H1 (cell line): ENCODE measurements around the gene SLCO4A1.

Experiments used
- ASH2L ChIP-seq: fragments of 200-600, 300-600 bp; sonication (generic); IDR thresholded peaks from one replicate; pipeline ENCODE4 v1.7.1; 2017; ENCODE audit warnings: low read length
- CEBPB ChIP-seq: IDR thresholded peaks from 2 replicates; pipeline ENCODE4 v1.6.1; 2012; ENCODE audit warnings: low read depth, low read length
- CREB1 ChIP-seq: IDR thresholded peaks from 2 replicates; pipeline ENCODE4 v1.6.1; 2012; ENCODE audit warnings: inconsistent platforms
- EP300 ChIP-seq, 2 experiments: IDR thresholded peaks; 1 replicate in 1 of 2; 2 replicates in 1 of 2; pipeline ENCODE4 v1.6.1; 2011 to 2012; ENCODE audit warnings: low read depth in 2 of 2, low read length in 2 of 2, mild to moderate bottlenecking in 2 of 2, borderline replicate concordance in 1 of 2, inconsistent platforms in 1 of 2, moderate library complexity in 1 of 2
- GABPA ChIP-seq: IDR thresholded peaks from 2 replicates; pipeline ENCODE4 v1.6.1; 2011; ENCODE audit warnings: mild to moderate bottlenecking, low read length, moderate library complexity, borderline replicate concordance; ENCODE audit not compliant: insufficient read depth
- HDAC6 ChIP-seq: IDR thresholded peaks from one replicate; pipeline ENCODE4 v1.7.1; 2012; ENCODE audit warnings: low read depth, mild to moderate bottlenecking, inconsistent platforms, low read length, moderate library complexity
- RFX5 ChIP-seq: IDR thresholded peaks from 2 replicates; pipeline ENCODE4 v1.6.1; 2011; ENCODE audit warnings: low read depth, low read length, improper control_type of control experiment, borderline replicate concordance
- TF ChIP-seq, protein P1 (sequence below), 3 experiments: IDR thresholded peaks; 1 replicate in 2 of 3; 2 replicates in 1 of 3; pipeline versions ENCODE4 v1.5.1 to v1.6.1; 2011; ENCODE audit warnings: low read length in 3 of 3, mild to moderate bottlenecking in 3 of 3, inconsistent platforms in 2 of 3, low read depth in 1 of 3, moderate library complexity in 1 of 3; ENCODE audit not compliant: insufficient read depth in 1 of 3; ENCODE audit errors: control extremely low read depth in 1 of 3
- TF ChIP-seq, protein P2 (sequence below): IDR thresholded peaks from 2 replicates; pipeline ENCODE4 v1.6.1; 2012; ENCODE audit warnings: inconsistent platforms

DNA sequence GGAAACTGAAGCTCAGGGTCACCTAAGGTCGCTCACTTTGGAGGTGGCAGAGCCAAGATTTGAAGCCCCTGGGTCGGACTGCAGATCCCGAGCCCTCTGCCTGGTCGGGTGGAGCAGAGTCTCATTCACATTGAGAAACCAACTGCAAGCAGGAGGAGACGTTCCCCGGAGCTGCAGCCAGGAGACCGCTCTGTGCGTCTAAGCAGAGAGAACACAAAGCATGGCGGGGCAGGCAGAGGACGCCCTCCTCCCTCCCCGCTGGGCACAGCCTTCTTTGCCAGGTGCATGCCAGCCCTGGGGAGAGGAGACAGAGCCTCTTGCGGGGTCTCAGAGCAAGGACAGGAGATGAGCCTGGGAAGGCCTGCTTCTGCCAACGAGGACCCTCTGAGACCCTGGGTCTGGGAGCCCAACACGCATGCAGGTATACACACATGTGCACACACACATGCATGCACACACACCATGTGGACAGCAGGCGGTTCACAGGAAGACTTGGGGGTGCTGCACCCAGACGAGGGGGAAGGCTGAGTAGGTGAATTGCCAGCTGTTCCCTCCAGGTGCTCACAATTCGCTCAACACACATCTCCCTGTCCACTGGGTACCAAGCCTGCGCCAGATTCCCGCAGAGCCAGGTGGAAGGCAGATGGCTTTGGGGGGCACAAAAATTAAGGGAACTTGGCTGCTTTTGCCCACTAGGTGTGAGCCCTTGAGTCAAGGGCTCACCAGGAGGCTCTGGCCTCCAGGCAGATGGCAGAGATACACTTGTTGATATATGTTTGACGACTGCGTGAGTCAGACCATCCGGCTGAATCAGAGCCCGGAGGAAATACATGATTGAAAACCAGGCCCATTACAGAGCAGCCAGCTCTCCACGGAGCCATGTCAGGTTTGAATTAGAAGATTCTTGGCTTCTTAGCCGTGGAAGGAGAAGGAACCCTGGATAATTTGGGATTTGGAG, 60.9 kb downstream of the SLCO4A1 start:
- no peak for TF ChIP-seq CREB1
- TF ChIP-seq, protein P1, sequence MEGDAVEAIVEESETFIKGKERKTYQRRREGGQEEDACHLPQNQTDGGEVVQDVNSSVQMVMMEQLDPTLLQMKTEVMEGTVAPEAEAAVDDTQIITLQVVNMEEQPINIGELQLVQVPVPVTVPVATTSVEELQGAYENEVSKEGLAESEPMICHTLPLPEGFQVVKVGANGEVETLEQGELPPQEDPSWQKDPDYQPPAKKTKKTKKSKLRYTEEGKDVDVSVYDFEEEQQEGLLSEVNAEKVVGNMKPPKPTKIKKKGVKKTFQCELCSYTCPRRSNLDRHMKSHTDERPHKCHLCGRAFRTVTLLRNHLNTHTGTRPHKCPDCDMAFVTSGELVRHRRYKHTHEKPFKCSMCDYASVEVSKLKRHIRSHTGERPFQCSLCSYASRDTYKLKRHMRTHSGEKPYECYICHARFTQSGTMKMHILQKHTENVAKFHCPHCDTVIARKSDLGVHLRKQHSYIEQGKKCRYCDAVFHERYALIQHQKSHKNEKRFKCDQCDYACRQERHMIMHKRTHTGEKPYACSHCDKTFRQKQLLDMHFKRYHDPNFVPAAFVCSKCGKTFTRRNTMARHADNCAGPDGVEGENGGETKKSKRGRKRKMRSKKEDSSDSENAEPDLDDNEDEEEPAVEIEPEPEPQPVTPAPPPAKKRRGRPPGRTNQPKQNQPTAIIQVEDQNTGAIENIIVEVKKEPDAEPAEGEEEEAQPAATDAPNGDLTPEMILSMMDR (IDR thresholded peaks at IDR 0.05; ENCODE audit: control extremely low read depth in 1 of 3, insufficient read depth in 1 of 3, low read depth in 1 of 3, low read length in 3 of 3): no peak
- TF ChIP-seq RFX5: no peak
- no peak for TF ChIP-seq CEBPB
- TF ChIP-seq HDAC6: no peak
- TF ChIP-seq, protein P2, sequence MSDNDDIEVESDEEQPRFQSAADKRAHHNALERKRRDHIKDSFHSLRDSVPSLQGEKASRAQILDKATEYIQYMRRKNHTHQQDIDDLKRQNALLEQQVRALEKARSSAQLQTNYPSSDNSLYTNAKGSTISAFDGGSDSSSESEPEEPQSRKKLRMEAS: no peak
- TF ChIP-seq ASH2L: no peak
- no peak for TF ChIP-seq GABPA
- no peak for TF ChIP-seq EP300 (IDR thresholded peaks at IDR 0.05; ENCODE audit: borderline replicate concordance in 1 of 2, low read depth in 2 of 2, low read length in 2 of 2)
